GM23248 (cell line): ENCODE measurements around the gene GMEB2. TPM values are rescaled to one million over a fixed set of nuclear protein-coding genes. Genes with fewer than 3 reads are reported as not detected.

Experiments
- DNase-seq: peaks from one replicate; pipeline ENCODE4 v3.0.0-alpha.2; 2015
- H2AFZ ChIP-seq: fragments of 200-600 bp; sonication (generic); 2 replicates; pipeline ENCODE4 v1.6.1; 2016; ENCODE audit warnings: antibody characterized with exemption
- H3F3A ChIP-seq: fragments of 200-600 bp; sonication (generic); 2 replicates; pipeline ENCODE4 v1.6.1; 2016; ENCODE audit warnings: mild to moderate bottlenecking, antibody characterized with exemption, mixed run types; ENCODE audit not compliant: insufficient read depth
- H3K27ac ChIP-seq: fragments of 200-600 bp; sonication (generic); 2 replicates; pipeline ENCODE4 v1.5.1; 2016; ENCODE audit warnings: mild to moderate bottlenecking
- H3K27me3 ChIP-seq: fragments of 200-600 bp; sonication (generic); replicated peaks from 2 replicates; pipeline ENCODE4 v1.6.1; 2016; ENCODE audit warnings: mild to moderate bottlenecking; ENCODE audit not compliant: insufficient read depth
- H3K36me3 ChIP-seq: fragments of 200-600 bp; sonication (generic); 2 replicates; pipeline ENCODE4 v1.6.1; 2016; ENCODE audit warnings: low read depth, mild to moderate bottlenecking
- H3K4me1 ChIP-seq: fragments of 200-600 bp; sonication (generic); 2 replicates; pipeline ENCODE4 v1.6.1; 2016; ENCODE audit warnings: mild to moderate bottlenecking; ENCODE audit not compliant: insufficient read depth
- H3K4me2 ChIP-seq: fragments of 200-600 bp; sonication (generic); one replicate; pipeline ENCODE4 v1.6.1; 2016; ENCODE audit warnings: mild to moderate bottlenecking; ENCODE audit not compliant: unreplicated experiment
- H3K4me3 ChIP-seq: fragments of 200-600 bp; sonication (generic); 2 replicates; pipeline ENCODE4 v1.5.1; 2016; ENCODE audit warnings: mild to moderate bottlenecking
- H3K79me2 ChIP-seq: fragments of 200-600 bp; sonication (generic); 2 replicates; pipeline ENCODE4 v1.6.1; 2016; ENCODE audit warnings: mild to moderate bottlenecking; ENCODE audit not compliant: insufficient read depth
- H3K9ac ChIP-seq: fragments of 200-600 bp; sonication (generic); 2 replicates; pipeline ENCODE4 v1.6.1; 2016; ENCODE audit warnings: mild to moderate bottlenecking
- H3K9me2 ChIP-seq: fragments of 200-600 bp; sonication (generic); 2 replicates; pipeline ENCODE4 v1.6.1; 2016; ENCODE audit warnings: mixed run types, mild to moderate bottlenecking, moderate library complexity; ENCODE audit not compliant: insufficient read depth
- H3K9me3 ChIP-seq: fragments of 200-600 bp; sonication (generic); one replicate; pipeline ENCODE4 v1.6.1; 2017; ENCODE audit warnings: low read depth
- H4K20me1 ChIP-seq: fragments of 200-600 bp; sonication (generic); 2 replicates; pipeline ENCODE4 v1.6.0; 2016; ENCODE audit not compliant: insufficient read depth
- EZH2 ChIP-seq: fragments of 200-600 bp; sonication (generic); IDR thresholded peaks from 2 replicates; pipeline ENCODE4 v1.6.1; 2018; ENCODE audit warnings: antibody characterized with exemption, mild to moderate bottlenecking; ENCODE audit not compliant: insufficient read depth, poor library complexity, severe bottlenecking
- EZH2phosphoT487 ChIP-seq: fragments of 200-600 bp; sonication (generic); IDR thresholded peaks from 2 replicates; pipeline ENCODE4 v1.6.1; 2018; ENCODE audit warnings: antibody characterized with exemption, moderate library complexity, mild to moderate bottlenecking, low read depth; ENCODE audit not compliant: insufficient read depth
- WGBS, 2 experiments: methylation state at CpG; one replicate each; pipeline ENCODE4 v1.1.6; 2015 to 2017; ENCODE audit warnings: low lambda C conversion rate in 2 of 2, low coverage in 1 of 2; ENCODE audit errors: missing lambda C conversion rate in 2 of 2; 5-methylcytosine and 5-hydroxymethylcytosine counted together
- in situ Hi-C: fragments of 300-500 bp; cut with MboI; formaldehyde crosslinking; loops from 2 replicates; pipeline ENCODE4 v1.15.0; 2020
- polyA plus RNA-seq: library from polyadenylated mRNA; unstranded; fragments of >200 nt; fragmentation: Nextera tagmentation; extraction: Ambion mirVana; gene quantifications from 2 replicates; pipeline ENCODE4 v1.2.1, GENCODE V29; 2016
- total RNA-seq: library from RNA; depleted of rRNA; stranded (reverse); fragments of >200 nt; shearing (Covaris generic); gene quantifications from 2 replicates; pipeline ENCODE4 v1.2.3, GENCODE V29; 2014

GMEB2 gene
- total and polyA plus RNA-seq, 2 experiments from 2014 or later, result 7.8 to 13.6 TPM

- no peak overlapping the region for H3K27ac ChIP-seq
- H3K36me3 ChIP-seq, result no peaks in the 10 kb centered on the region; the same call in 1 of the 2 replicates
- H3K9ac ChIP-seq, result no peak overlapping the region
- no peak overlapping the region for H3K4me3 ChIP-seq
- H3F3A ChIP-seq, result 0 out of 2 replicates have a peak, but pooled peaks cover 8% of the 10 kb centered on the region
- no peaks in the 10 kb centered on the region for H4K20me1 ChIP-seq
- H3K4me2 ChIP-seq, result no peak overlapping the region
- H3K4me1 ChIP-seq, result no peaks in the 10 kb centered on the region
- no peaks in the 10 kb centered on the region for H3K27me3 ChIP-seq
- no peak for TF ChIP-seq EZH2phosphoT487
- no peak for TF ChIP-seq EZH2
- no peak for DNase-seq
- in situ Hi-C loops, result no loop called here
- H3K79me2 ChIP-seq, result peaks cover 92% of the 10 kb centered on the region
- H2AFZ ChIP-seq, result no peak overlapping the region
- H3K9me3 ChIP-seq, result no peaks in the 10 kb centered on the region
- no peaks in the 10 kb centered on the region for H3K9me2 ChIP-seq
- WGBS, 2 experiments, result 93 to 96% methylated on average over 14 of the region's 14 CpGs
These were observed 4.2 kb downstream of the GMEB2 start for GRCh38 chr20:63622732-63623131.

GRCh38 chr20:63622096-63622495 is 4.8 kb downstream of the GMEB2 start:
- H3K9me3 ChIP-seq, result no peaks in the 10 kb centered on the region
- no peak overlapping the region for H3K27ac ChIP-seq
- no peaks in the 10 kb centered on the region for H4K20me1 ChIP-seq
- TF ChIP-seq EZH2phosphoT487, result no peak
- no peak for TF ChIP-seq EZH2
- in situ Hi-C loops, result no loop called here
- H3K27me3 ChIP-seq, result no peaks in the 10 kb centered on the region
- H3K4me3 ChIP-seq, result no peak overlapping the region
- DNase-seq, result no peak
- WGBS, 2 experiments, result 88 to 92% methylated on average over 4 of the region's 4 CpGs
- H3K36me3 ChIP-seq, result peaks cover 1% of the 10 kb centered on the region; the same call in 1 of the 2 replicates
- H3K9ac ChIP-seq, result no peak overlapping the region
- no peak overlapping the region for H2AFZ ChIP-seq
- 0 out of 2 replicates have a peak, but pooled peaks cover 8% of the 10 kb centered on the region for H3F3A ChIP-seq
- no peak overlapping the region for H3K4me2 ChIP-seq
- peaks cover 87% of the 10 kb centered on the region for H3K79me2 ChIP-seq
- no peaks in the 10 kb centered on the region for H3K9me2 ChIP-seq
- H3K4me1 ChIP-seq, result no peaks in the 10 kb centered on the region

- Histone ChIP-seq H3K9me3 (no peaks in the 10 kb centered on the region), H3K9ac (no peak overlapping the region), H3K27ac (no peak overlapping the region), H3K79me2 (peaks cover 92% of the 10 kb centered on the region), H2AFZ (no peak overlapping the region), H3K4me2 (no peak overlapping the region), H4K20me1 (no peaks in the 10 kb centered on the region), H3K9me2 (no peaks in the 10 kb centered on the region), H3K4me3 (no peak overlapping the region), H3F3A (0 out of 2 replicates have a peak, but pooled peaks cover 8% of the 10 kb centered on the region), H3K36me3 (peaks cover 5% of the 10 kb centered on the region; the same call in 1 of the 2 replicates), H3K27me3 (no peaks in the 10 kb centered on the region), H3K4me1 (no peaks in the 10 kb centered on the region)
- 75 to 79% methylated on average over 8 of the region's 8 CpGs for WGBS, 2 experiments
- in situ Hi-C loops, result no loop called here
- TF ChIP-seq EZH2, result no peak
- TF ChIP-seq EZH2phosphoT487, result no peak
- DNase-seq, result no peak
These were observed 5.9 kb downstream of the GMEB2 start for GRCh38 chr20:63620991-63621390.

GRCh38 chr20:63619505-63619904 is 7.4 kb downstream of the GMEB2 start:
- no peak overlapping the region for H3K4me3 ChIP-seq
- H3K27ac ChIP-seq, result no peak overlapping the region
- no peaks in the 10 kb centered on the region for H3K4me1 ChIP-seq
- DNase-seq, result no peak
- peaks cover 90% of the 10 kb centered on the region for H3K79me2 ChIP-seq
- in situ Hi-C loops, result no loop called here
- WGBS, 2 experiments, result 83 to 85% methylated on average over 13 of the region's 13 CpGs
- H3F3A ChIP-seq, result no peaks in the 10 kb centered on the region
- H3K9me3 ChIP-seq, result no peaks in the 10 kb centered on the region
- TF ChIP-seq EZH2phosphoT487, result no peak
- TF ChIP-seq EZH2, result no peak
- H3K4me2 ChIP-seq, result no peak overlapping the region
- H3K36me3 ChIP-seq, result peaks cover 5% of the 10 kb centered on the region; the same call in 1 of the 2 replicates
- H3K9ac ChIP-seq, result no peak overlapping the region
- H4K20me1 ChIP-seq, result no peaks in the 10 kb centered on the region
- no peak overlapping the region for H2AFZ ChIP-seq
- no peaks in the 10 kb centered on the region for H3K27me3 ChIP-seq
- H3K9me2 ChIP-seq, result no peaks in the 10 kb centered on the region
